GM18868 (cell line): ENCODE measurements around the gene PTPN13.
"Not testable (repeated sequence)": the region's sequence is repeated elsewhere in the genome, so short reads cannot be mapped to it uniquely, and the experiment has no call there.

ENCODE experiments used
- ATAC-seq: cut with Tn5 transposase; IDR thresholded peaks from one replicate; pipeline ENCODE4 v1.9.1; 2021; ENCODE audit warnings: mild to moderate bottlenecking, moderate library complexity; ENCODE audit not compliant: unreplicated experiment

Gene PTPN13

GRCh38 chr4:86641516-86642090, 47.5 kb downstream of the PTPN13 start:
- ATAC-seq = peak; percentile 82

GRCh38 chr4:86644892-86645291, 50.8 kb downstream of the PTPN13 start:
- no peak for ATAC-seq

GRCh38 chr4:86652332-86652932, 58.3 kb downstream of the PTPN13 start:
- ATAC-seq = no peak

GRCh38 chr4:86653237-86653865, 59.2 kb downstream of the PTPN13 start:
- no peak for ATAC-seq

GRCh38 chr4:86656781-86657180, 62.7 kb downstream of the PTPN13 start:
- not testable (repeated sequence) for ATAC-seq

GRCh38 chr4:86657382-86657781, 63.3 kb downstream of the PTPN13 start:
- peak; percentile 24 for ATAC-seq

- peak; percentile 77 for ATAC-seq
Measured at GRCh38 chr4:86657910-86658309, 63.8 kb downstream of the PTPN13 start.

GRCh38 chr4:86660401-86660800, 66.3 kb downstream of the PTPN13 start:
- ATAC-seq = no peak

- ATAC-seq = no peak
Measured at GRCh38 chr4:86661006-86661405, 66.9 kb downstream of the PTPN13 start.

- no peak for ATAC-seq
Measured at GRCh38 chr4:86661418-86661817, 67.3 kb downstream of the PTPN13 start.

GRCh38 chr4:86664959-86665358, 70.8 kb downstream of the PTPN13 start:
- no peak for ATAC-seq

- ATAC-seq = no peak
Measured at GRCh38 chr4:86670298-86670697, 76.2 kb downstream of the PTPN13 start.

- no peak for ATAC-seq
Measured at GRCh38 chr4:86670756-86671155, 76.6 kb downstream of the PTPN13 start.

- no peak for ATAC-seq
Measured at GRCh38 chr4:86675548-86675947, 81.4 kb downstream of the PTPN13 start.

GRCh38 chr4:86678796-86679195, 84.7 kb downstream of the PTPN13 start:
- ATAC-seq = no peak

- no peak for ATAC-seq
Measured at GRCh38 chr4:86679441-86679840, 85.3 kb downstream of the PTPN13 start.

GRCh38 chr4:86683167-86683566, 89.1 kb downstream of the PTPN13 start:
- no peak for ATAC-seq

- no peak for ATAC-seq
Measured at GRCh38 chr4:86683983-86684382, 89.9 kb downstream of the PTPN13 start.

- no peak for ATAC-seq
Measured at GRCh38 chr4:86685401-86685800, 91.3 kb downstream of the PTPN13 start.

GRCh38 chr4:86686741-86687140, 92.6 kb downstream of the PTPN13 start:
- no peak for ATAC-seq

GRCh38 chr4:86688026-86688425, 93.9 kb downstream of the PTPN13 start:
- no peak for ATAC-seq

GRCh38 chr4:86704601-86705000, 110.5 kb downstream of the PTPN13 start:
- no peak for ATAC-seq
